ENCODE results near the gene CSNK1G2.

Gene CSNK1G2

DNA sequence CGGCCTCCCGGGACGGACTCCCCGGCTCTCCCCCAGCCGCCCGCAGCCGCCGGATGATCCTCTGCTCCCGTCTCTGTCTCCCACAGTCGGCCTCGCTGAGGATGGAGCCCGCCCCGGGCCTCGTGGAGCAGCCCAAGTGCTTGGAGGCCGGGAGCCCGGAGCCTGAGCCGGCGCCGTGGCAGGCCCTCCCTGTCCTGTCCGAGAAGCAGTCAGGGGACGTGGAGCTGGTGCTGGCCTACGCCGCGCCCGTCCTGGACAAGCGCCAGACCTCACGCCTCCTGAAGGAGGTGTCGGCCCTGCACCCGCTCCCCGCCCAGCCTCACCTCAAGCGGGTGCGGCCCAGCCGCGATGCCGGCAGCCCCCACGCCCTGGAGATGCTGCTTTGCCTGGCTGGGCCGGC, 29.0 kb upstream of the CSNK1G2 start:
- Histone ChIP-seq H3K27me3 (ENCODE audit: insufficient read depth, insufficient read length) (no peaks in the 10 kb centered on the region), H3K36me3 (ENCODE audit: insufficient read depth, insufficient read length, low read length) (peaks cover 77% of the 10 kb centered on the region), H3K4me3 (ENCODE audit: insufficient read length, low read depth) (no peak overlapping the region), H3K4me1 (ENCODE audit: insufficient read depth, insufficient read length) (peaks cover 37% of the 10 kb centered on the region), H3K9me3 (ENCODE audit: insufficient read depth, low read length) (no peaks in the 10 kb centered on the region), H3K9ac (ENCODE audit: insufficient read length, low read depth) (no peak overlapping the region)
- TF ChIP-seq SUZ12 (IDR thresholded peaks at IDR 0.05; ENCODE audit: extremely low read depth, insufficient read depth, insufficient read length) (no peak), ZNF274 (IDR thresholded peaks at IDR 0.05; ENCODE audit: low read depth, low read length) (no peak), YY1 (IDR thresholded peaks at IDR 0.05; ENCODE audit: insufficient read depth, insufficient read length) (no peak)
- DNase-seq (ENCODE audit: low read depth, low spot score): no peak

DNA sequence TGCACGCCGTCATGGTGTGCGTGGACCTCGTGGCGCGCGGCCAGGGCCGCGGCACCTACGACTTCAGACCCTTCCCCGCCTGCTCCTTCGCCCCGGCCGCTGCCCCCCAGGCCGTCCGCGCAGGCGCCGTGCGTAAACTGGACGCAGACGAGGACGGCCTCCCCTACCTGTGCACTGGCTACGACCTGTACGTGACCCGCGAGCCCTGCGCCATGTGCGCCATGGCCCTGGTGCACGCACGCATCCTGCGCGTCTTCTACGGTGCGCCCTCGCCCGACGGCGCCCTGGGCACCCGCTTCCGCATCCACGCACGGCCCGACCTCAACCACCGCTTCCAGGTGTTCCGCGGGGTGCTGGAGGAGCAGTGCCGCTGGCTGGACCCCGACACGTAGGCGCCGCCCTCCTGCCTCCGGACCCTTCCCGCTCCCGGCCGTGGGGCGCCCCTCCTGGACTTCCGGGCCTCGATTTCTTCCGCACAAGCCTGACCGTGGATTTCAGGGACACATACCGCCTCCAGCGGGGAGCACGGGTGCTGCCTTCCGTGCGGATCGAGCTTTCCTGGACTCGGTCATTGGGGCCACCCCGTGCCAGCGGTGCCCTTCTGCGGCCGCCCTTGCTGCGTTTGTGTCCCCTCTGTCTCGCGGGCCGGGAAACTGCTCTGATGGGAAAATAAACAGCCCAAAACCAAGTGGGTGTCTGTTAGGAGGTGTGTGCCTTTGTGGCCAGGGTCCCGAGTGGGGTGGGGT, 28.0 kb upstream of the CSNK1G2 start:
- DNase-seq (ENCODE audit: low read depth, low spot score): no peak
- Histone ChIP-seq H3K4me3 (ENCODE audit: insufficient read length, low read depth) (no peak overlapping the region), H3K9me3 (ENCODE audit: insufficient read depth, low read length) (no peaks in the 10 kb centered on the region), H3K9ac (ENCODE audit: insufficient read length, low read depth) (peak overlapping the region; percentile 67), H3K36me3 (ENCODE audit: insufficient read depth, insufficient read length, low read length) (peaks cover 75% of the 10 kb centered on the region), H3K4me1 (ENCODE audit: insufficient read depth, insufficient read length) (peaks cover 29% of the 10 kb centered on the region), H3K27me3 (ENCODE audit: insufficient read depth, insufficient read length) (no peaks in the 10 kb centered on the region)
- TF ChIP-seq YY1 (IDR thresholded peaks at IDR 0.05; ENCODE audit: insufficient read depth, insufficient read length) (no peak), SUZ12 (IDR thresholded peaks at IDR 0.05; ENCODE audit: extremely low read depth, insufficient read depth, insufficient read length) (no peak), ZNF274 (IDR thresholded peaks at IDR 0.05; ENCODE audit: low read depth, low read length) (no peak)

DNA sequence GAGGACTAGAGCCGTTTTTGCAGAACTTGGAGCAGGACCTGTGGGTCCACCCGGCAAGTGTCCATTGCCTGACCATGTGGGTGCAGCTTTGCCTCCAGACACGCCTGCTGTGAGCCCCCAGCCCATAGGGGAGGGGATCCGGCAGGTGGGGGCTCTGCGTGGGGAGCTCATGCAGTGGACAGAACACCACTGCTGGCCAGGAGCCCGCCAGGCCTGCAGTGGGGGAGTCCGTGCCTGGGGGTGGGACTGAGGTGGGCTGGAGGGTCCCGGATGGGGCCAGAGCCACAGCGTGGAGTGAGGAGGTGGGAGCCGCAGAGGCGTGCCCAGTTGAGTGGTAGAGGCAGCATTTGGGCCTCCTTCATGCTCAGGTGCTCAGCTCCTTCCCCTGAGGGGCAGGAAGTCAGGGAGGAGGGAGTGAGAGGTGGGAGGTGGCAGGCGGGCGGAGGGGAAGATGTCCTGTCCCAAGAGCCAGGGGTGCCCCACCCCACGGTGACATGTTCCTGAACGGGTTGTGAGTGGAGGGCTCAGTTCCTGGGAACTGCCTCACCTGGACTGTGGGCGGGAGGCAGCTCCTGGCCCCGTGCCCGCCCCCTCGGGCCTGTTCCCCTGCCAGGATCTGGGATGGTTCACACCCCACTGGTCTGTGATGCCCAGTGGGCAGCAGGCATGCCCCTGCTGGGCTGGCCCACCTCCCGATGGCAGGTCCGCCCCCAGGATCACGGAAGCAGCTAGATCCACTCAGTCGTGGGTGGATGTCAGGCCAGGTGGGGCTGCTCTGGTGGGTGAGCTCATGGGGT, 27.0 kb upstream of the CSNK1G2 start:
- no peak for DNase-seq (ENCODE audit: low read depth, low spot score)
- peaks cover 78% of the 10 kb centered on the region for H3K36me3 ChIP-seq (ENCODE audit: insufficient read depth, insufficient read length, low read length)

DNA sequence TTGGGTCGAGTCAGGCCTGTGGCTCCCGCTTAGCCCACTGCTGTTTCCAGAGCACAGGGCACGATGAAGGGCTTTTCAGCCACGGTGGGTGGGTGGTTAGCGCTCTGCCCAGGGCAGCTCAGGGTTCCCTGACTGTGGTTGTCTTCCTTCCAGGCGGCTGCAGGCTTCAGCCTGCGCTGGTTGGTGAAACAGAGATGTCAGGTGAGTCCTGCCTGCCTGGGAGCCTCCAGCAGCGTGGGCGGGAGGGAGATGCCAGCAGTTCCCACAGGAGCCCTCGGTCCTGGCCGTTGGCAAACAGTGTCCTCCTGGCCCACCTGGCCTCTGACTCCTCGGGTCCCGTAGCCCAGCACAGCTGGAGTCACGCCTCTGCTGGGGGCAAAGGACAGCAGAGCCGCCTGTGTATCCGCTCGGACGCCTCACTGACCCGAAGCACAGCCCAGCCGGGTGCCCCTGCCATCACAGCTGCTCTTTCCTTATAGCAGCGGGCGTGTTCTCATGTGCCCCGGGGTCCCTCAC, 26.1 kb upstream of the CSNK1G2 start:
- H3K27me3 ChIP-seq (ENCODE audit: insufficient read depth, insufficient read length): no peaks in the 10 kb centered on the region
- no peak overlapping the region for H3K4me3 ChIP-seq (ENCODE audit: insufficient read length, low read depth)
- H3K9ac ChIP-seq (ENCODE audit: insufficient read length, low read depth): peak overlapping the region; percentile 32
- TF ChIP-seq SUZ12 (IDR thresholded peaks at IDR 0.05; ENCODE audit: extremely low read depth, insufficient read depth, insufficient read length): no peak
- H3K4me1 ChIP-seq (ENCODE audit: insufficient read depth, insufficient read length): peaks cover 16% of the 10 kb centered on the region
- H3K9me3 ChIP-seq (ENCODE audit: insufficient read depth, low read length): no peaks in the 10 kb centered on the region
- peaks cover 76% of the 10 kb centered on the region for H3K36me3 ChIP-seq (ENCODE audit: insufficient read depth, insufficient read length, low read length)
- no peak for DNase-seq (ENCODE audit: low read depth, low spot score)

More for the DNA sequence above, 27.0 kb upstream of the CSNK1G2 start:
- Histone ChIP-seq H3K9me3 (ENCODE audit: insufficient read depth, low read length) (no peaks in the 10 kb centered on the region), H3K4me1 (ENCODE audit: insufficient read depth, insufficient read length) (peaks cover 24% of the 10 kb centered on the region), H3K27me3 (ENCODE audit: insufficient read depth, insufficient read length) (no peaks in the 10 kb centered on the region), H3K4me3 (ENCODE audit: insufficient read length, low read depth) (no peak overlapping the region), H3K9ac (ENCODE audit: insufficient read length, low read depth) (peak overlapping the region; percentile 67)
- no peak for TF ChIP-seq ZNF274 (IDR thresholded peaks at IDR 0.05; ENCODE audit: low read depth, low read length)
- TF ChIP-seq YY1 (IDR thresholded peaks at IDR 0.05; ENCODE audit: insufficient read depth, insufficient read length): no peak
- TF ChIP-seq SUZ12 (IDR thresholded peaks at IDR 0.05; ENCODE audit: extremely low read depth, insufficient read depth, insufficient read length): no peak

DNA sequence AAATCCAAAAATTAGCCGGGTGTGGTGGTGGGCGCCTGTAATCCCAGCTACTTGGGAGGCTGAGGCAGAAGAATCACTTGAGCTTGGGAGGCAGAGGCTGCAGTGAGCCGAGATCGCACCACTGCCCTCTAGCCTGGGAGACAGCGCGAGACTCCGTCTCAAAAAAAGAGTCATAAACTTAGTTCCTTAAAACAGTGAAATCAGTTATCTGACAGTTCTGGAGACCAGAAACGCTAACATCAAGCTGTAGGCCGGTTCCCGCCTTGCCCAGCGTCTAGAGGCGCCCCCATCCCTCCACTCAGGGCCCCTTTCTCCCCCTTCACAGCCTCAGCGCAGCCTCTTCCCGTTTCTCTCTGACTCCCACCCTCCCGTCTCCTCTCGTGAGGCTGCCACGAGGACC, 23.8 kb upstream of the CSNK1G2 start:
- TF ChIP-seq SUZ12 (IDR thresholded peaks at IDR 0.05; ENCODE audit: extremely low read depth, insufficient read depth, insufficient read length) (no peak), ZNF274 (IDR thresholded peaks at IDR 0.05; ENCODE audit: low read depth, low read length) (no peak), YY1 (IDR thresholded peaks at IDR 0.05; ENCODE audit: insufficient read depth, insufficient read length) (no peak)
- no peaks in the 10 kb centered on the region for H3K27me3 ChIP-seq (ENCODE audit: insufficient read depth, insufficient read length)
- DNase-seq (ENCODE audit: low read depth, low spot score): no peak
- H3K4me1 ChIP-seq (ENCODE audit: insufficient read depth, insufficient read length): peaks cover 14% of the 10 kb centered on the region
- peaks cover 85% of the 10 kb centered on the region for H3K36me3 ChIP-seq (ENCODE audit: insufficient read depth, insufficient read length, low read length)
- no peak overlapping the region for H3K4me3 ChIP-seq (ENCODE audit: insufficient read length, low read depth)
- H3K9ac ChIP-seq (ENCODE audit: insufficient read length, low read depth): no peak overlapping the region
- H3K9me3 ChIP-seq (ENCODE audit: insufficient read depth, low read length): no peaks in the 10 kb centered on the region

DNA sequence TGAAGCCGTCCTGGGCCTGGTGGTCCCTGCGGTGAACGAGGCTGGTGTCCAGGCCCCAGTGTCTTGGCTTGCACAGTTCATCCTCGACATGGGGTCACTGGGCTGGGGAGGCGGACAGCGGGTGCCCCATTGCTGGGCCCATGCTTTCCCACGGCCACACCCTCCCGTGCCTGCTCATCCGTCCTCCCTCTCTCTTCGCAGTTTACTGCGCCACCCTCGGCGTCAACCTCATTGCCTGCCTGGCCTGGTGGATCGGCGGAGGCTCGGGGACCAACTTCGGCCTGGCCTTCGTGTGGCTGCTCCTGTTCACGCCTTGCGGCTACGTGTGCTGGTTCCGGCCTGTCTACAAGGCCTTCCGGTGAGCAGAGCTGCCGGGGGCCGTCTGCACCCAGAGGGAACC, 23.0 kb upstream of the CSNK1G2 start:
- H3K27me3 ChIP-seq (ENCODE audit: insufficient read depth, insufficient read length): no peaks in the 10 kb centered on the region
- peaks cover 11% of the 10 kb centered on the region for H3K4me1 ChIP-seq (ENCODE audit: insufficient read depth, insufficient read length)
- peaks cover 85% of the 10 kb centered on the region for H3K36me3 ChIP-seq (ENCODE audit: insufficient read depth, insufficient read length, low read length)
- DNase-seq (ENCODE audit: low read depth, low spot score): no peak
- no peak overlapping the region for H3K9ac ChIP-seq (ENCODE audit: insufficient read length, low read depth)
- no peak for TF ChIP-seq SUZ12 (IDR thresholded peaks at IDR 0.05; ENCODE audit: extremely low read depth, insufficient read depth, insufficient read length)
- TF ChIP-seq ZNF274 (IDR thresholded peaks at IDR 0.05; ENCODE audit: low read depth, low read length): no peak
- no peak for TF ChIP-seq YY1 (IDR thresholded peaks at IDR 0.05; ENCODE audit: insufficient read depth, insufficient read length)
- H3K4me3 ChIP-seq (ENCODE audit: insufficient read length, low read depth): no peak overlapping the region
- H3K9me3 ChIP-seq (ENCODE audit: insufficient read depth, low read length): no peaks in the 10 kb centered on the region

DNA sequence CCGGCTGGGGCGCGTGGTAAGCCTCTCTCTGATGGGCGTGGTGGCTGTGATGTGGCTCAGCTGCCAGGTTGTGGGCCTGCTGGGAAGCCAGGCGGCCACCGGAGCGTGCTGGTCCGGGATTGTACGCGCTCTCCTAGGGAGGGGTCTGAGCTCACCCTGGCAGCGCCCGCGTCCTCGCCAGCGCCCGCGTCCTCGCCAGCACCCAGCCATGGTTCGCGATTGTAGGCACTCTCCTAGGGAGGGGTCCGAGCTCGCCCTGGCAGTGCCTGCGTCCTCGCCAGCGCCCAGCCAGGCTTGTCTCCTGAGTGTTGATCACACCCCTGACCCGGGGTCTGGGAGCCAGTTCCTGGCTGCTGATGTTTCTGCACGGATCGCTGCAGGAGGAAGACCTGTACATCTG, 22.0 kb upstream of the CSNK1G2 start:
- Histone ChIP-seq H3K9ac (ENCODE audit: insufficient read length, low read depth) (no peak overlapping the region), H3K36me3 (ENCODE audit: insufficient read depth, insufficient read length, low read length) (peaks cover 82% of the 10 kb centered on the region)
- TF ChIP-seq SUZ12 (IDR thresholded peaks at IDR 0.05; ENCODE audit: extremely low read depth, insufficient read depth, insufficient read length) (no peak), ZNF274 (IDR thresholded peaks at IDR 0.05; ENCODE audit: low read depth, low read length) (no peak), YY1 (IDR thresholded peaks at IDR 0.05; ENCODE audit: insufficient read depth, insufficient read length) (no peak)

More for the DNA sequence above, 22.0 kb upstream of the CSNK1G2 start:
- no peak for DNase-seq (ENCODE audit: low read depth, low spot score)
- H3K27me3 ChIP-seq (ENCODE audit: insufficient read depth, insufficient read length): no peaks in the 10 kb centered on the region
- H3K4me3 ChIP-seq (ENCODE audit: insufficient read length, low read depth): no peak overlapping the region
- H3K9me3 ChIP-seq (ENCODE audit: insufficient read depth, low read length): no peaks in the 10 kb centered on the region
- H3K4me1 ChIP-seq (ENCODE audit: insufficient read depth, insufficient read length): peaks cover 7% of the 10 kb centered on the region
